Keratinocyte (primary cell): Measurements from ENCODE around the gene CDK15. TPM values are rescaled to one million over a fixed set of nuclear protein-coding genes. Genes with fewer than 3 reads are reported as not detected.

Experiments
- DNase-seq: peaks from one replicate; pipeline ENCODE4 v3.0.0-alpha.2; 2011; ENCODE audit warnings: low read depth, missing footprints, low spot score
- FAIRE-seq: peaks from 2 replicates; lab custom pipeline; 2011; peaks lifted over from hg19 to GRCh38; lab: Jason Lieb, UNC
- H2AFZ ChIP-seq: 2 replicates; pipeline ENCODE4 v1.6.0; 2012; ENCODE audit warnings: low read length, control low read depth, inconsistent platforms; ENCODE audit not compliant: control insufficient read depth
- H3K27ac ChIP-seq: 2 replicates; pipeline ENCODE4 v1.5.1; 2011; ENCODE audit warnings: low read length; ENCODE audit not compliant: control insufficient read depth, insufficient read depth
- H3K27me3 ChIP-seq: 3 replicates; pipeline ENCODE4 v1.6.0; 2011; ENCODE audit warnings: low read length; ENCODE audit not compliant: control insufficient read depth, insufficient read depth; ENCODE audit errors: extremely low read depth
- H3K36me3 ChIP-seq, 2 experiments: 2 replicates in 1 of 2; 3 replicates in 1 of 2; pipeline ENCODE4 v1.5.1; 2011; ENCODE audit warnings: low read length in 2 of 2, mild to moderate bottlenecking in 1 of 2; ENCODE audit not compliant: control insufficient read depth in 2 of 2, insufficient read depth in 2 of 2; ENCODE audit errors: extremely low read depth in 1 of 2
- H3K4me1 ChIP-seq: 3 replicates; pipeline ENCODE4 v1.5.1; 2011; ENCODE audit warnings: low read length; ENCODE audit not compliant: control insufficient read depth, insufficient read depth; ENCODE audit errors: extremely low read depth
- H3K4me2 ChIP-seq: 3 replicates; pipeline ENCODE4 v1.6.0; 2011; ENCODE audit warnings: low read depth, low read length; ENCODE audit not compliant: control insufficient read depth, insufficient read depth; ENCODE audit errors: extremely low read depth
- H3K4me3 ChIP-seq, 3 experiments: fragments of 200-600 bp in 1 of 3; sonication (generic) in 1 of 3; 2 replicates in 2 of 3; 3 replicates in 1 of 3; pipeline ENCODE4 v1.5.1; 2011 to 2016; ENCODE audit warnings: low read length in 3 of 3, mild to moderate bottlenecking in 3 of 3, control low read depth in 2 of 3, inconsistent platforms in 1 of 3, low read depth in 1 of 3, mixed read lengths in 1 of 3, mixed run types in 1 of 3, moderate library complexity in 1 of 3; ENCODE audit not compliant: control insufficient read depth in 2 of 3, insufficient read depth in 2 of 3; ENCODE audit errors: extremely low read depth in 1 of 3
- H3K79me2 ChIP-seq: 2 replicates; pipeline ENCODE4 v1.6.0; 2012; ENCODE audit warnings: low read length; ENCODE audit not compliant: control insufficient read depth, insufficient read depth
- H3K9ac ChIP-seq: 3 replicates; pipeline ENCODE4 v1.6.0; 2011; ENCODE audit warnings: low read length; ENCODE audit not compliant: control insufficient read depth, insufficient read depth; ENCODE audit errors: extremely low read depth
- H3K9me1 ChIP-seq: 3 replicates; pipeline ENCODE4 v1.6.0; 2011; ENCODE audit warnings: low read length; ENCODE audit not compliant: control insufficient read depth, insufficient read depth; ENCODE audit errors: extremely low read depth
- H3K9me3 ChIP-seq: 2 replicates; pipeline ENCODE4 v1.5.1; 2012; ENCODE audit warnings: low read depth, low read length; ENCODE audit not compliant: control insufficient read depth
- H4K20me1 ChIP-seq: 3 replicates; pipeline ENCODE4 v1.6.0; 2011; ENCODE audit warnings: low read length; ENCODE audit not compliant: control insufficient read depth, insufficient read depth; ENCODE audit errors: extremely low read depth
- CTCF ChIP-seq, 3 experiments: IDR thresholded peaks in 1 of 3; conservative IDR thresholded peaks in 1 of 3; optimal IDR thresholded peaks in 1 of 3; 2 replicates in 2 of 3; 3 replicates in 1 of 3; pipeline versions ENCODE3 to v1.5.1; 2011; ENCODE audit warnings: low read length in 3 of 3, mild to moderate bottlenecking in 3 of 3, moderate library complexity in 2 of 3, control low read depth in 1 of 3, inconsistent platforms in 1 of 3; ENCODE audit not compliant: insufficient read depth in 2 of 3; ENCODE audit errors: extremely low read depth in 1 of 3
- EZH2 ChIP-seq: IDR thresholded peaks from one replicate; pipeline ENCODE4 v1.6.1; 2012; ENCODE audit warnings: inconsistent platforms, mild to moderate bottlenecking, low read length, moderate library complexity
- dilution Hi-C: fragments of 300-500 bp; cut with MboI; formaldehyde crosslinking; loops from one replicate; pipeline ENCODE4 v1.7.0; 2020; ENCODE audit warnings: low sequenced_read_pairs; ENCODE audit not compliant: extremely low pct_ligation_motif_present
- polyA plus RNA-seq, 5 experiments: library from polyadenylated mRNA; depleted of rRNA in 3 of 5; stranded (reverse) in 3 of 5; stranded (forward) in 1 of 5; unstranded in 1 of 5; fragments of >200 nt; gene quantifications; 1 replicate in 1 of 5; 2 replicates in 3 of 5; 3 replicates in 1 of 5; pipeline versions ENCODE4 v1.2.1 to v1.2.3, GENCODE V29; 2011 to 2012; ENCODE audit warnings: missing spikeins in 2 of 5, low read depth in 1 of 5, low replicate concordance in 1 of 5

The CDK15 gene
- polyA plus RNA-seq, 1 donor (not counting 4 experiments of a cell fraction or from before 2014, with no cell fraction given), result 0.96 TPM

GRCh38 chr2:201909348-201909747 lies 103.0 kb downstream of the CDK15 start:
- no peaks in the 10 kb centered on the region for H4K20me1 ChIP-seq
- H3K9ac ChIP-seq, result no peak overlapping the region
- H3K9me1 ChIP-seq, result no peaks in the 10 kb centered on the region
- no peak overlapping the region for H2AFZ ChIP-seq
- no peak overlapping the region for H3K27ac ChIP-seq
- no peaks in the 10 kb centered on the region for H3K36me3 ChIP-seq
- H3K27me3 ChIP-seq, result no peaks in the 10 kb centered on the region
- dilution Hi-C loops, result no loop called here
- TF ChIP-seq CTCF (optimal IDR thresholded peaks at IDR 0.05 in 1 of 3, IDR thresholded peaks at IDR 0.05 in 1 of 3, conservative IDR thresholded peaks at IDR 0.05 in 1 of 3; ENCODE audit: extremely low read depth in 1 of 3, insufficient read depth in 2 of 3, low read length in 3 of 3) (no peak), EZH2 (no peak)
- FAIRE-seq (no peak), DNase-seq (no peak)
- H3K4me3 ChIP-seq, result no peak overlapping the region
- no peaks in the 10 kb centered on the region for H3K79me2 ChIP-seq
- no peaks in the 10 kb centered on the region for H3K4me1 ChIP-seq
- H3K9me3 ChIP-seq, result no peaks in the 10 kb centered on the region
- no peak overlapping the region for H3K4me2 ChIP-seq

GRCh38 chr2:201909961-201910361 lies 103.6 kb downstream of the CDK15 start:
- no peak for TF ChIP-seq EZH2
- no peak for TF ChIP-seq CTCF (optimal IDR thresholded peaks at IDR 0.05 in 1 of 3, IDR thresholded peaks at IDR 0.05 in 1 of 3, conservative IDR thresholded peaks at IDR 0.05 in 1 of 3; ENCODE audit: extremely low read depth in 1 of 3, insufficient read depth in 2 of 3, low read length in 3 of 3)
- Histone ChIP-seq H3K9ac (no peak overlapping the region), H3K27me3 (no peaks in the 10 kb centered on the region)

More at GRCh38 chr2:201909961-201910361, 103.6 kb downstream of the CDK15 start:
- no peak for DNase-seq
- no peaks in the 10 kb centered on the region for H4K20me1 ChIP-seq
- dilution Hi-C loops, result no loop called here
- no peaks in the 10 kb centered on the region for H3K36me3 ChIP-seq
- no peaks in the 10 kb centered on the region for H3K9me3 ChIP-seq
- no peak overlapping the region for H3K4me2 ChIP-seq
- H3K4me1 ChIP-seq, result no peaks in the 10 kb centered on the region
- no peaks in the 10 kb centered on the region for H3K79me2 ChIP-seq
- no peaks in the 10 kb centered on the region for H3K9me1 ChIP-seq
- no peak for FAIRE-seq
- no peak overlapping the region for H2AFZ ChIP-seq
- H3K4me3 ChIP-seq, result no peak overlapping the region
- H3K27ac ChIP-seq, result no peak overlapping the region
